Measurements from ENCODE around the gene WNT5B. TPM values are rescaled to one million over a fixed set of nuclear protein-coding genes. Genes with fewer than 3 reads are reported as not detected.

Gene WNT5B
- total RNA-seq, 1 donor from 2014 or later: 54.4 TPM

DNA sequence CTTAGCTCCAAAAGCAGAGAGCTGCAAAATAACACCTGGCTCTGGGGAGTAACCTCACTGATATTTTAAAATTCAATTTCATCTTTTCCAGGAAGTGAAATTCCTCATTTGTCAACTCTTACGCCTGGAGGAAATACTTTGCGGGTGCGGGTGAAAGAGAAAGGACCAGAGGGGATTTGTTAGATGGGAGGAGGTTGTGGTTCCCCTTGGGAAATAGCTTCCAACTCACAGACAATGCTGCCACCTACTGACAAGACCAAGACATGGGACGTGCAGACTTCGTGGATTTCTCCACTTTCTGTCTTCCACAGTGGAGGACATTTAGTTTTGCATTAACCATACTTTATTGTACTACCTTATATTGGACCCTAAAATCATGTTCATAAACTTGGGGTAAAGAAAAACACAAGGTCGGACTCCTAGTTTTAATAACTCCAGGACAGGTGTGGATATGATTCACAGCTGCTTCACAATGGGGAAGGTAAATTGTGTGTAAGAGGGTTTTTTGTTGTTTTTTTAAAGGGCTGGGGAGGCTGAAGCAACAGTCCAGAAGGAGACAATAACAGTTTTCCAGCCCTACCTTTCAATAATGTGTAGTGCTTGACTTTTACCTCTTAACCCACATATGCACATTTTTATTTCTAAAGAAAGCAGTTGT is 45.5 kb upstream of the WNT5B start:
- no peaks in the 10 kb centered on the region for H3K36me3 Mint-ChIP-seq
- H3K4me3 Mint-ChIP-seq: no peak overlapping the region
- DNase-seq (ENCODE audit: low spot score in 2 of 2, unreplicated experiment in 2 of 2): peak in 1 of 2 experiments; percentile 64
- no peaks in the 10 kb centered on the region for H3K9me3 Mint-ChIP-seq
- peaks cover 54% of the 10 kb centered on the region for H3K27me3 Mint-ChIP-seq (ENCODE audit: low read depth)
- peak; percentile 87 for TF ChIP-seq CTCF (IDR thresholded peaks at IDR 0.05; ENCODE audit: unreplicated experiment)
- no peak overlapping the region for H3K27ac Mint-ChIP-seq
- H3K4me1 Mint-ChIP-seq: peaks cover 19% of the 10 kb centered on the region

DNA sequence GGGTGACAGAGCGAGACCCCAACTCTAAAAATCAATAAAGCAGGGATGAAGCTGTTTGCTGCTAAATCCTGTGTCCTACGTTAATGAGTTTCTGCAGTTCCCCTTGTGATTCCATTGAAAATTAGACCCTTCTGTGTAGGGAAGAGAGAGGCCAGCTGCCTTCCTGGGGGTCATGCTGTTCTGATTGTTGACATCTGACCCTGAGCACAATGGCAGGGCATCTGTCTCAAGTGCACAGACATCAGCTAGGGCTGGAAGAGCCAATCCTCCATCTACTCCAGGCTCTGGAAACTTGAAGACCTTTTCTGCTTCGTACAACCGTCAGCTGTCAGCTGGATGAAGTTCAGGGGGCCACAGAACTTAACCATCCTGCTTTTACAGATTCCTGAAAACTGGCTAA is 44.7 kb upstream of the WNT5B start:
- DNase-seq (ENCODE audit: low spot score in 2 of 2, unreplicated experiment in 2 of 2): no peak
- no peak overlapping the region for H3K4me3 Mint-ChIP-seq
- peaks cover 47% of the 10 kb centered on the region for H3K27me3 Mint-ChIP-seq (ENCODE audit: low read depth)
- no peak overlapping the region for H3K27ac Mint-ChIP-seq
- TF ChIP-seq CTCF (IDR thresholded peaks at IDR 0.05; ENCODE audit: unreplicated experiment): no peak
- no peaks in the 10 kb centered on the region for H3K9me3 Mint-ChIP-seq
- peaks cover 23% of the 10 kb centered on the region for H3K4me1 Mint-ChIP-seq
- no peaks in the 10 kb centered on the region for H3K36me3 Mint-ChIP-seq

DNA sequence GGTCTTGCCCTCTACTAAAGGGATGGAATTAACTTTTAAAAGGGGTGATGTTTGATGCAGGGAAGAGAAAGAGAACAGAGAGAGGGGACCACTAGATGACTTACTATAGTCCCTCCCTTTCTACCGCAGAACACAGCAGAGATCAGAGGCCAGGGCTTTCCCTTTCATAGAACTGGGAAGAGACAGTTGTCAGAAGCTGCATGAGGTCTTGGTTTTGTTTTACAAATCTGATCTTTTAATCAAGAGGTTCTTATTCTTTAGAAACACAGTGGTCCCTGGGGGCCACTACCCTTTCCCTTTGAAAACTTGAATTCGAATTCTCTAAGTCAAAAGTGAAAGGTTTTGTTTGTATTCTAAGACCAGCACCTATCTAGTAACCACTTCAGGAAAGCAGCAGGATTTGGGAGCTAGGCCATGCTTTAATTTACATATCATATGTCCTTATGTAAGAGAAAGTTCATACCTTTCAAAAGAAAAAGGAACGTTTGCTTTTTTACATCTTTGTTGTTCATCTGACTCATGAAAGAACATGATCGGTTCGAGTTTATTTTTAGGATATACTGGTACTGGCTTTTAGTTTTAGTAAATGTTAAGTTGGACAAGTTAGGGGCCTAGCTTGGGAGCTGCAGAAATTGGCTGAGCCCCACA is 41.0 kb upstream of the WNT5B start:
- H3K9me3 Mint-ChIP-seq: no peaks in the 10 kb centered on the region
- H3K27ac Mint-ChIP-seq: peak overlapping the region; percentile 61
- no peak for TF ChIP-seq CTCF (IDR thresholded peaks at IDR 0.05; ENCODE audit: unreplicated experiment)
- H3K4me3 Mint-ChIP-seq: no peak overlapping the region
- H3K4me1 Mint-ChIP-seq: peaks cover 53% of the 10 kb centered on the region
- H3K27me3 Mint-ChIP-seq (ENCODE audit: low read depth): peaks cover 14% of the 10 kb centered on the region
- DNase-seq (ENCODE audit: low spot score in 2 of 2, unreplicated experiment in 2 of 2): no peak
- no peaks in the 10 kb centered on the region for H3K36me3 Mint-ChIP-seq

- Mint-ChIP-seq H3K27me3 (ENCODE audit: low read depth) (peaks cover 11% of the 10 kb centered on the region), H3K27ac (peak overlapping the region; percentile 61), H3K4me3 (no peak overlapping the region)
Measured at GRCh38 chr12:1588575-1588947, 40.5 kb upstream of the WNT5B start.

GRCh38 chr12:1590221-1590979 is 38.6 kb upstream of the WNT5B start:
- DNase-seq (ENCODE audit: low spot score in 2 of 2, unreplicated experiment in 2 of 2): no peak
- no peaks in the 10 kb centered on the region for H3K36me3 Mint-ChIP-seq
- no peaks in the 10 kb centered on the region for H3K9me3 Mint-ChIP-seq
- TF ChIP-seq CTCF (IDR thresholded peaks at IDR 0.05; ENCODE audit: unreplicated experiment): no peak
- H3K4me3 Mint-ChIP-seq: peak overlapping the region; percentile 56
- peaks cover 2% of the 10 kb centered on the region for H3K27me3 Mint-ChIP-seq (ENCODE audit: low read depth)
- peaks cover 60% of the 10 kb centered on the region for H3K4me1 Mint-ChIP-seq
- H3K27ac Mint-ChIP-seq: peak overlapping the region; percentile 80

More at GRCh38 chr12:1588575-1588947, 40.5 kb upstream of the WNT5B start:
- TF ChIP-seq CTCF (IDR thresholded peaks at IDR 0.05; ENCODE audit: unreplicated experiment): no peak
- Mint-ChIP-seq H3K4me1 (peaks cover 53% of the 10 kb centered on the region), H3K36me3 (no peaks in the 10 kb centered on the region), H3K9me3 (no peaks in the 10 kb centered on the region)
- DNase-seq (ENCODE audit: low spot score in 2 of 2, unreplicated experiment in 2 of 2): no peak

Measured in mesothelial cell of epicardium (in vitro differentiated cells).